K562 (cell line): Measurements from ENCODE around the gene NXPH4. TPM values are rescaled to one million over a fixed set of nuclear protein-coding genes. Genes with fewer than 3 reads are reported as not detected.
A peak's percentile ranks its signal among the peaks of the same experiment; 100 is the strongest.

Experiments
- ATAC-seq: fragments of 200-7000 bp; cut with Tn5 transposase; 3 replicates; pipeline ENCODE4 v1.9.1; 2020; ENCODE audit warnings: moderate library complexity
- BruUV-seq: library from RNA; stranded (reverse); fragments of 400-500 nt; replicated peaks from 2 replicates; lab custom pipeline; 2021; lab: Mats Ljungman, UMichigan
- CTCF ChIA-PET: fragments of 300-600 bp; formaldehyde crosslinking; extraction: SDS; loops from one replicate; lab custom pipeline; 2021; ENCODE audit warnings: low intra/inter-chr PET ratio; lab: Yijun Ruan, JAX
- POLR2A ChIA-PET: fragments of 300-600, 350-650 bp; sonication (Branson Sonifier 250); formaldehyde crosslinking; extraction: SDS; loops from one replicate; lab custom pipeline; 2021; ENCODE audit warnings: antibody characterized with exemption, inconsistent platforms; lab: Yijun Ruan, JAX
- DNase-seq, 4 experiments: peaks; one replicate each; pipeline versions ENCODE4 v3.0.0 to v3.0.0-alpha.2; 2011 to 2018; ENCODE audit warnings: low spot score in 3 of 4, mixed read lengths in 3 of 4; ENCODE audit errors: extremely low read depth in 1 of 4
- FAIRE-seq: peaks from 2 replicates; lab custom pipeline; 2011; peaks lifted over from hg19 to GRCh38; lab: Jason Lieb, UNC
- H2AFZ ChIP-seq: 2 replicates; pipeline ENCODE4 v1.6.0; 2011; ENCODE audit warnings: low read depth, low read length, control low read depth, inconsistent platforms
- H3K27ac ChIP-seq: fragments of 200-600 bp; 3 replicates; pipeline ENCODE4 v1.8.0; 2011; ENCODE audit warnings: low read depth, mild to moderate bottlenecking, control low read depth, inconsistent platforms, low read length, moderate library complexity, mixed read lengths; ENCODE audit errors: extremely low read depth
- H3K27me3 ChIP-seq, 2 experiments: fragments of 300-600 bp in 1 of 2; 2 replicates in 1 of 2; 3 replicates in 1 of 2; pipeline versions ENCODE4 v1.6.0 to v1.8.0; 2011; ENCODE audit warnings: inconsistent platforms in 2 of 2, low read length in 2 of 2, mild to moderate bottlenecking in 1 of 2, mixed read lengths in 1 of 2, moderate library complexity in 1 of 2; ENCODE audit not compliant: control insufficient read depth in 2 of 2, insufficient read depth in 2 of 2
- H3K36me3 ChIP-seq: fragments of 300-600 bp; 3 replicates; pipeline ENCODE4 v1.8.0; 2011; ENCODE audit warnings: mild to moderate bottlenecking, low read length, inconsistent platforms; ENCODE audit not compliant: control insufficient read depth, insufficient read depth
- H3K4me1 ChIP-seq, 2 experiments: fragments of 200-600 bp in 1 of 2; replicated peaks in 1 of 2; 2 replicates in 1 of 2; 3 replicates in 1 of 2; pipeline versions ENCODE4 v1.5.1 to v1.8.0; 2011; ENCODE audit warnings: inconsistent platforms in 2 of 2, low read length in 2 of 2, mild to moderate bottlenecking in 1 of 2, mixed read lengths in 1 of 2, moderate library complexity in 1 of 2; ENCODE audit not compliant: control insufficient read depth in 2 of 2, insufficient read depth in 2 of 2
- H3K4me2 ChIP-seq: 2 replicates; pipeline ENCODE4 v1.6.1; 2011; ENCODE audit warnings: low read length, control low read depth, inconsistent platforms, mixed read lengths; ENCODE audit not compliant: insufficient read depth
- H3K4me3 ChIP-seq: fragments of 200-600 bp; sonication (generic), shearing (Covaris generic); 2 replicates; pipeline ENCODE4 v1.5.1; 2016; ENCODE audit warnings: control low read depth, inconsistent platforms
- H3K79me2 ChIP-seq: fragments of 200-600 bp; 3 replicates; pipeline ENCODE4 v1.8.0; 2011; ENCODE audit warnings: low read length, inconsistent platforms; ENCODE audit not compliant: control insufficient read depth, insufficient read depth
- H3K9ac ChIP-seq, 2 experiments: 2 replicates each; pipeline versions ENCODE4 v1.6.0 to v1.6.1; 2011; ENCODE audit warnings: low read depth in 2 of 2, low read length in 2 of 2, control low read depth in 1 of 2, inconsistent platforms in 1 of 2, mild to moderate bottlenecking in 1 of 2, mixed read lengths in 1 of 2; ENCODE audit not compliant: insufficient read depth in 1 of 2
- H3K9me1 ChIP-seq: one replicate; pipeline ENCODE4 v1.6.0; 2011; ENCODE audit warnings: inconsistent platforms, mild to moderate bottlenecking, low read length, moderate library complexity; ENCODE audit not compliant: control insufficient read depth, insufficient read depth
- H3K9me3 ChIP-seq: replicated peaks from 2 replicates; pipeline ENCODE4 v1.5.1; 2011; ENCODE audit warnings: low read depth, low read length, inconsistent platforms; ENCODE audit not compliant: control insufficient read depth, insufficient read depth
- H4K20me1 ChIP-seq: replicated peaks from 2 replicates; pipeline ENCODE4 v1.6.1; 2011; ENCODE audit warnings: low read length, inconsistent platforms, mixed read lengths; ENCODE audit not compliant: control insufficient read depth, insufficient read depth
- FOXM1 ChIP-seq, 2 experiments: fragments of 450-650 bp in 1 of 2; sonication (generic) in 1 of 2; formaldehyde crosslinking in 1 of 2; IDR thresholded peaks; 2 replicates each; pipeline versions ENCODE4 v1.6.1 to v1.9.0; 2017 to 2022; ENCODE audit warnings: low read depth in 2 of 2, mild to moderate bottlenecking in 2 of 2, missing genetic modification reagents in 1 of 2, moderate library complexity in 1 of 2
- KDM1A ChIP-seq, 2 experiments: fragments of 450-650 bp; IDR thresholded peaks; 2 replicates each; pipeline ENCODE4 v1.6.1; 2016; ENCODE audit warnings: mild to moderate bottlenecking in 2 of 2
- LEF1 ChIP-seq: fragments of 450-650 bp; IDR thresholded peaks from 2 replicates; pipeline ENCODE4 v1.6.1; 2016; ENCODE audit warnings: mild to moderate bottlenecking
- MEIS2 ChIP-seq: fragments of 450-650 bp; IDR thresholded peaks from 2 replicates; pipeline ENCODE4 v1.6.1; 2014; ENCODE audit warnings: mild to moderate bottlenecking; ENCODE audit not compliant: partially characterized antibody
- ZBTB11 ChIP-seq, 3 experiments: fragments of 200-800 bp in 1 of 3; fragments of 250-450 bp in 1 of 3; fragments of 450-650 bp in 1 of 3; sonication (Bioruptor Pico) in 1 of 3; sonication (Bioruptor generic) in 1 of 3; formaldehyde crosslinking in 1 of 3; IDR thresholded peaks; 2 replicates each; pipeline versions ENCODE4 v1.6.1 to v1.8.0; 2016 to 2022; ENCODE audit warnings: mild to moderate bottlenecking in 2 of 3, missing genetic modification characterization in 2 of 3, missing compliant biosample characterization in 1 of 3, moderate library complexity in 1 of 3
- ZBTB49 ChIP-seq: sonication (generic); formaldehyde crosslinking; IDR thresholded peaks from 2 replicates; pipeline ENCODE4 v1.8.0; 2022; ENCODE audit warnings: missing genetic modification reagents, mild to moderate bottlenecking, borderline replicate concordance
- ZFX ChIP-seq: sonication (generic); formaldehyde crosslinking; IDR thresholded peaks from 2 replicates; pipeline ENCODE4 v1.8.0; 2022; ENCODE audit warnings: mild to moderate bottlenecking, missing genetic modification reagents, moderate library complexity
- whole genome bisulfite sequencing: fragments of 100-300 bp; shearing (Covaris generic); methylation state at CpG from one replicate; pipeline ENCODE4 v1.1.6; 2016; ENCODE audit warnings: low coverage, mixed read lengths; ENCODE audit not compliant: insufficient coverage; ENCODE audit errors: missing lambda C conversion rate; 5-methylcytosine and 5-hydroxymethylcytosine counted together
- in situ Hi-C: fragments of 300-500 bp; cut with MboI; formaldehyde crosslinking; loops from 4 replicates; pipeline ENCODE4 v1.15.0; 2018; ENCODE audit warnings: inconsistent platforms, mixed read lengths
- intact Hi-C: fragments of 100-400 bp; cut with micrococcal nuclease; formaldehyde crosslinking; loops from 2 replicates; pipeline ENCODE4 v1.14.2; 2022
- polyA plus RNA-seq, 8 experiments: library from polyadenylated mRNA; depleted of rRNA in 4 of 8; stranded (reverse) in 5 of 8; unstranded in 3 of 8; fragments of >200 nt; fragmentation: Nextera tagmentation in 2 of 8; fragmentation: Illumina TruSeq in 1 of 8; extraction: Ambion mirVana in 2 of 8; extraction: Trizol in 1 of 8; gene quantifications; 2 replicates each; pipeline versions ENCODE4 v1.2.1 to v1.2.3, GENCODE V29; 2011 to 2014; ENCODE audit warnings: inconsistent platforms in 1 of 8, missing spikeins in 1 of 8
- total RNA-seq, 7 experiments: library from RNA; depleted of rRNA in 6 of 7; stranded (reverse); fragments of >200 nt in 6 of 7; fragmentation: Illumina TruSeq in 2 of 7; extraction: Trizol in 2 of 7; gene quantifications; 2 replicates each; pipeline versions ENCODE4 v1.2.1 to v1.2.3, GENCODE V29; 2011 to 2021; ENCODE audit warnings: low replicate concordance in 1 of 7

The NXPH4 gene
- total and polyA plus RNA-seq, 9 of the 15 experiments (the other 6 are each of a cell fraction or from before 2014, with no cell fraction given): 0.49 to 2.7 (median 1.1) TPM; not detected in 4

- TF ChIP-seq ZBTB49 (CRISPR knock-in tag): no peak
Measured at GRCh38 chr12:57222286-57223190, 5.9 kb downstream of the NXPH4 start (continued).

GRCh38 chr12:57223191-57224165 is 6.9 kb downstream of the NXPH4 start:
- CTCF ChIA-PET: no interaction called here
- no peak overlapping the region for H3K4me2 ChIP-seq
- peak overlapping the region in 1 of 2 experiments; percentile 48; a peak in 1 of 4 replicates for H3K9ac ChIP-seq
- no peaks in the 10 kb centered on the region for H3K9me1 ChIP-seq
- FAIRE-seq: no peak
- H3K36me3 ChIP-seq: no peaks in the 10 kb centered on the region
- intact Hi-C loops (no loop called here), in situ Hi-C loops (no loop called here)
- peaks cover 24 to 57% of the 10 kb centered on the region in 2 experiments for H3K4me1 ChIP-seq
- peak; percentile 19; the same call in 2 of the 3 replicates for ATAC-seq
- H3K4me3 ChIP-seq: no peak overlapping the region
- no peaks in the 10 kb centered on the region for H3K79me2 ChIP-seq
- WGBS: 61% methylated on average over 11 of the region's 22 CpGs
- no peaks in the 10 kb centered on the region; the same call in 1 of the 2 replicates for H4K20me1 ChIP-seq
- POLR2A ChIA-PET: interaction anchor here (0.6 to 1.0 kb wide), 7 partner anchors 10 to 512 kb away, joined by 3 to 5 read pairs (median 3); partner anchors contain the start of gene B4GALNT1
- no peak overlapping the region for H3K27ac ChIP-seq
- 0 out of 2 replicates have a peak overlapping the region, but pooled peaks have one; percentile 44 for H2AFZ ChIP-seq
- H3K27me3 ChIP-seq: peaks cover 24 to 33% of the 10 kb centered on the region in 2 experiments
- no peaks in the 10 kb centered on the region for H3K9me3 ChIP-seq
- DNase-seq: no peak
- BruUV-seq: no TSS peak
- TF ChIP-seq FOXM1 (IDR thresholded peaks at IDR 0.05; ENCODE audit: low read depth) (no peak), FOXM1 (CRISPR knock-in tag; IDR thresholded peaks at IDR 0.05; ENCODE audit: low read depth) (no peak), LEF1 (no peak), ZBTB11 (CRISPR knock-in tag; IDR thresholded peaks at IDR 0.05) (no peak), KDM1A (IDR thresholded peaks at IDR 0.05) (no peak), MEIS2 (peak; percentile 22), ZFX (CRISPR knock-in tag) (no peak)
